Fibroblast of the conjunctiva (primary cell): Measurements from ENCODE around the gene KRT78.

ENCODE experiments used
- DNase-seq: peaks from one replicate; pipeline ENCODE4 v3.0.0-alpha.2; 2010; ENCODE audit warnings: low read depth

KRT78 gene

DNA sequence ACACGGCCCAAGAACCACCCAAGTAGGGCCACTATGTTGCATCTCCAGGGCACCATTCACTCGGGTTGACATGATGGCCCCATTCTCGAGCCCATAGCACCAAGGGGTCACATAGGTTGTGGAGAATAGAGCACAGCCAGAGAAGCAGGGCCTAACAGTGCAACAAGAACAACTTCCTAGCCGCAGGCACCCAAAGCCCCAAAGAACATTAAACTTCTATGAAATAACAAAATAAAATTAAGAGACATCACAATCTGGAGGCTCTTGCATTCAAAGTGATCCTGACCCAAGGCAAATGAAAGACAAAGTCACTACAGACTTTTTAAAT, 36.8 kb downstream of the KRT78 start:
- no peak for DNase-seq

GRCh38 chr12:52811191-52812072, 37.4 kb downstream of the KRT78 start:
- DNase-seq, result no peak

DNA sequence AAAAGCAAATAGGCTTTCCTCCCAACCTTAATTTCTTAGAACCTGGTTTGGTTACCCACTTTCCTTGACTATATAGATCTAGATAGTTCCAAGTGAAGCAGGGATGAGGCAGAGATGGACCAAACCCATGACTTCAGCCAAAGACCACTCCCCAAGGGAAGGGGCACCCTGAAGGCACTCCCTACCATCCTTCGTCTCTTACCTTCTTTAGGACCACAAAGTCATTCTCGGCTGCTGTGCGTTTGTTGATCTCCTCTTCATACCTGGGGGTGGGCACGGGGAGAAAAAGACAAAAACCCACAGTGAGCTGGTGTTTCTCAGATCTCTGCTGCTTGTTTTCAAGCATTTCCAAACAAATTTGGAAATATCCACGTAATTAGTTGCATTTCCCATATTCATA, 38.2 kb downstream of the KRT78 start:
- DNase-seq, result no peak

- DNase-seq, result no peak
Observed at GRCh38 chr12:52809166-52809565, 39.6 kb downstream of the KRT78 start.

DNA sequence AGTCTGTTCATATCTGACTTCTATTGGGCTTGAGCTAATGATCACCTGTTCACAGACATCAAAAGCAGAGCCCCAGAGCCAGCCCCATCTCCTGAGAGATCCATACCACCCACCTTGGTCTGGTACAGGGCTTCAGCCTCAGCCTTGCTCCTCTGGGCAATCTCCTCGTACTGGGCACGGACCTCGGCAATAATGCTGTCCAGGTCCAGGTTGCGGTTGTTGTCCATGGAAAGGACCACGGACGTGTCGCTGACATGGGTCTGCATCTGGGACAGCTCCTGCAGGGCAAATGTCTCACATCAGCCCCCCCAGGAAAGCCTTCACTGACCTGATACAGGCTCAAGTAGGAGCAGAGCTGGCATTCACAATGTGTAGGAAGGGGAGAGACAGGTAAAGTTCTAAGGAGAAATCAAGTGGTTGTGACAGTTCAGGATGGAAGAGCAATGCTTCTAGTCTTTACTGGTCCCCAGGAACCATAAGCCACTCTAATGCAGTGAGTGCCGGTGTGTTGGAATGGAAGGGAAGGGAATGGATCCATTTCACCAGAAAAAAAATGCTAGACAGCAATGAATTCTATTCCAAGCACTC, 40.1 kb downstream of the KRT78 start:
- DNase-seq, result no peak

DNA sequence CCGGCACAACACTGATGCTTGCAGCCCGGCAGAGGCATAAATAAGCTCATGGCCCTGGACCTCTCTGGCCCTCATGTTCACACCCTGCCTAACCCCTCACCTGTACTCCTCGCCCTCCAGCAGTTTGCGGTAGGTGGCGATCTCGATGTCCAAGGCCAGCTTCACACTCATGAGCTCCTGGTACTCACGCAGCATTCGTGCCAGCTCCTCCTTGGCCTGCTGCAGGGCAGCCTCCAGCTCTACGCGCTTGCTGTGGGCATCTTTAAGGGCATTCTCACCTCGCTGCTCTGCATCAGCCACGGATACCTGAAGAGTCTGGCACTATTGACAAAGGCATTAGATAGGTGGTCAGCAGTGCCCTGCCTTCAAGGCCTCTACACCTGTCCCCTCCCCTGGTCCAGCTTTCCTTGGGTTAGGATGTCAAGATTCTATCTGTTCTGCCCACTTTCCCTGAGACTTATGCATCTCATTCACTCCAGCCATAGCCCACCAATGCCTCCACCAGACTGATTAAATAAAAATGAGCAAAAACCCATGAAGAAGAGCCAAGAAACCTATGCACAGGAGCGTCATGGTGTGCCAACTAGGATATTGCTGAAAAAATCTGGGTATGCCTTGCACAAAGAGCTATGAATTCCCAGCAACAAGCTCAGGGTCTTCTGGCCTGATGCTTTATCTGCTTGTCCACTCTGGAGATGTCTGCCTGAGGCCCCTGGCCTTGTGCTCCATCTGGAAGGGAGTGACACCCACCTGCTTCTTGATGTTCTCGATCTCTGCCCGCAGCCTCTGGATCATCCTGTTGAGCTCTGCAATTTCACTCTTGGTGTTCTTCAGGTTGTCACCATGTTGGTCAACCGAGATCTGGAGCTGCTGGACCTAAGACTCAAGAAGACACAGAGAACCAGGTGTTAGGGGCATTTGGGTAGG, 41.0 kb downstream of the KRT78 start:
- DNase-seq, result no peak

DNA sequence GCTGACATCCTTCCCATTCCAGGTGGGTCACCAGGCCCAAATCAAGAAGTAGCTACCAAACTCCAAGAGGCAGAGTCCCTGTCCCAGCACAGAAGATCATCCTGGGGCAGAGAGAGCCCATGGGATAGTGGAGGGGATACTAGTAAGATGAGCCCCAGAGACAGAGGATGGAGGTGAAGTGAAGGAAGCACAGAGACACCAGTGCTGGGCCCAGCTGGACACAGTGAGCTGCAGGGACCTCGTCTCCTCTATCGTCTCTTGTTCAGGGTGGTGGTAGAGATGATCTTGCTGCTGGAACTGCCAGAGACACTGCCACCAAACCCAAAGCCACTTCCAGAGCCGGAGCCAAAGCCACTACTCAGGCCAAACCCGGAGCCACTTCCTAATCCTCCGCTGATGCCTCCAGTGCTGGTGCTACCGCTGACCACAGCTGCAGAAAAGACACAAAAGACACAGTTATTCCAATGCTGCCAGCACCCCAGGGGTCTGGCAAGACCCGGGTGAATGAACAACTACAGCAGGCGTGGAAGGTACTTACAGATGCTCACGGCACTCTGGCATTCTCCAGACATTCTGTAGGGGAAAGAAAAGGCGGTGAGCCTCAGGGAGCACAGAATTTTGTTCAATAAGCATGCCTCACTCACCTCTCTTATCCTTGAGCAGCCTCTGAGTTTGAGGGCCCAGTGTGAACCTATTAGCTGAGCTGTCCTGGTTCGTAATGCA, 41.8 kb downstream of the KRT78 start:
- DNase-seq, result no peak

- no peak for DNase-seq
Observed at GRCh38 chr12:52806169-52806811, 42.5 kb downstream of the KRT78 start.

GRCh38 chr12:52805739-52806138, 43.1 kb downstream of the KRT78 start:
- DNase-seq, result no peak

- DNase-seq, result no peak
Observed at GRCh38 chr12:52805000-52805399, 43.8 kb downstream of the KRT78 start.

- DNase-seq, result no peak
Observed at GRCh38 chr12:52802442-52802841, 46.4 kb downstream of the KRT78 start.

DNA sequence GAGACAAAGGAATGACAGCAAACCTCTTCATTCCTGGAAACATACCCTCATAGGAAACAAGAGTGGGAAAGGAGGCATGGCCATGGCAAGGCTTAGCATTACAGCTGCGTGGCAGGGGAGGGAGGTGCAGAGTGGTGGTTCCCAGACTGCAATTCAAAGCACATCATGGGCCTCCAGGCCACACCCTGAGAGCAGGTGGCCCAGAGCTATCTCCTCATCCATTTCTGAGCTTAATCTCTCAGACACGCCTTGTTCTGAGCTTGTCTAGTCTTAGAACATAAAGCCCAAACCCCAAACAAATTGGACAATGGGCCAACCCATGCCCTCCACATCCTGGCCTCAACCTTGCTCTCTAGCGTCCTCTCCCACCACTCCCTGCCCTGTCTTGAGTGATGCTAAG, 47.0 kb downstream of the KRT78 start:
- no peak for DNase-seq

DNA sequence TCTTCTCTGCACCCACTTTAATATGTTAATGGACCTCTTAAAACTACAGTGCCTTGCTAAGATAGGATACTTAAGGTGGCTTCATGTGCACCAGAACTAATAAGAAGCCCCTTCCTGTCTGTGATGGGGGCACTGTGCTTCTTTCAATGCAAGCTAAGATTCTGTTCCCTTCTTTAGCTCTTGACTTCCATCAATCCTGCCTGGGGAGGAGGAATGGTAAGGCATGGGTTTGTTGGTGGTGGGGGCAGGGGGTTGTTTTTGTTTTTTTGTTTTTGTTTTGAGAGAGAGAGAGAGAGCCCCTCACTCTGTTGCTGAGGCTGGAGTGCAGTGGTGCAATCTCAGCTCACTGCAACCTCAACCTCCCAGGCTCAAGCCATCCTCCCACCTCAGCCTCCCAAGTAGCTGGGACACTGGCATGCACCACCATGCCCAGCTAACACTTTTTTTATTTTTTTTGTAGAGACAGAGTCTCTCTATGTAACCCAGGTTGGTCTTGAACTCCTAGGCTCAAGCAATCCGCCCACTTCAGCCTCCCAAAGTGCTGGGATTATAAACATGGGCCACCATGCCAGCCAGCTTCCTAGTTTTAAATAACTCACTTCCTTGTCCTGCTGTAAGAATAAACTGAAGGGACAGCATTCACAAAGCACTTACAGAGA, 48.4 kb downstream of the KRT78 start:
- no peak for DNase-seq

DNA sequence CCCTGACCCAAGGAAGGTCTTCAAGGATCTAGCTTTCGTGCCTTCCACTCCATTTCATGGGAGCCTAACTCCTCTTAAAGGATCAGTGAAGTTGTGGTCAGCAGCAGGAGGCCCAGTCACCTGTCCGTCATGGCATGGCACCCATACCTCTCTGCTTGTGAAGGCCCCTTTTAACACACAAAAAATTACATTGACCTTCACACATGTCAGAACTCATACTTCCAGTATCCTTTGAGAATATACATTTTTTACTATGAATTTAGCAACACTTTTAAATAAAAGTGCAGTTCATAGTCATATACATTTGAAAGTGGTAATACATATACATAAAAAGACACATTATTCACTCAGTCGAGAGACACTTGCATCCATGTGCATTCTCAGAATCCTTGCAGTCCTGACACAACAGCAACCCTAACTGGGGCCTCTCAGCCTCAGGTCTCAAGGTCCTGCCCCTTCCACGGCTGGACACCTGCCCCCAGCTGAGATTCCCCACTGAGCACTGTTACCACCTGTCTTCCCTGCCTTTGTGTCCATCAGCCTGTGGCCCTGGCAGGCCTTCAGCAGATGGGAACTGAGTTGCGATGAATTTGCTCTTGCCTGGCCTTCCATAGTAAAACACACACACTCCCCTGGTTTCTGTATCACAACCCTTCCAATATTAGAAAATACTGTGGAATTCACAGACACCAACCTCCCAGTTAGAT, 49.1 kb downstream of the KRT78 start:
- no peak for DNase-seq

GRCh38 chr12:52798671-52799504, 49.9 kb downstream of the KRT78 start:
- DNase-seq, result no peak

DNA sequence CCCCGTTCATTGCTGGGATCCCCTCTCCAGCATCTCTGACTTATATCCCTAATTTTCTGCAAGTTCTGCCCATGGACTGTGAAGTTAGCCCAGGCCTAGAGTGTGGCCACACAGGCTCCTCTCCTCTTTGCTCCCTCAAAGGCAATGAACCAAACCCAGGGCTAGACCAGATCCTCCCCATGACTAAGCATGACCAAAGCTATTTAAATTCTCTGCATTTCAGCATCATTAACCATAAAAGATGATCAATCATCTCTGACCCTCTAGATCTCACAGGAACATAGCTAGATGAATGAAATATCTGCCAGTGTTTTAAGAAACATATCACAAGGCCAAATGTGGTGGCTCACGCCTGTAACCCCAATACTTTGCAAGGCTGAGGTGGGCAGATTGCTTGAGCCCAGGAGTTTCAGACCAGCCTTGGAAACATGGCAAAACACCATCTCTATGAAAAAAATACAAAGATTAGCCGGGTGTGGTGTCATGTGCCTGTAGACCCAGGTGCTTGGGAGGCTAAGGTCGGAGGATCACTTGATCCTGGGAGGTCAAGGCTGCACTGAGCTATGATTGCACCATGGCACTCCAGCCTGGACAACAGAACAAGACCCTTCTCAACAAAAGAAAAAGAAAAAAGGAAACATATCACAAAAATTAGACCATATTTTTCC, 50.7 kb downstream of the KRT78 start:
- no peak for DNase-seq

- no peak for DNase-seq
Observed at GRCh38 chr12:52797529-52797894, 51.3 kb downstream of the KRT78 start.

DNA sequence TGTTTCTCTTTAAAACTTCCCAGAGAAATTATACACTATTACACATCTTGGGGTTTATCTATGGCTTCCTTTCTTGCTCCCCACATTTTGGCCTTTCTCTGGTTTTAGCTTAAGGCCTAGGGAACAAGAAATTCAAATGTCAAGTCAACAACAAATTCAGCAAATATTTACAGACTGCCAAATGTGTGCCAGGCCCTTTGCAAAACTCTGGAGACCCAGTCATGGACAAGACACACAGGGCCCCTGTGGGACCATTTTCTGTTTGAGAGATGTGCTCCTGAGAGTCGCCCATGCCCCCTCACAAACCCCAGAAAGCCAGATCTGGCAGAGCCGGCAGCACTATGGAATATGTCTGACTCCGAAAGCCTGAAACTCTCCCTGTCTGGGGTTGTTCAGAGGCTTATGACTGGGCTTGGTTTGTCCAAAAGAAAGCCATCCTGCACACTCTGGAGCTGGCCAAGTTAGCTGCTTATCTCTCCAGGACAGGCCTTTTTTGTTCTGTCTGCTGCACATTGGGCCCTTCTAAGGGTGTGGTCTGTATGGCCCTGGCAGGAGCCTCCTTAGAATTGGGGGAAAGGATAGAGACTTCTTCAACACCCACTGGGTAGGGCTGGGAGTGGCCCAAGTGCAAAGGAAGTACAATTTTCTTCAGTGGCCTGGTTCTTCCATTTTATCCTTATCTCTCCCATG, 51.8 kb downstream of the KRT78 start:
- DNase-seq, result no peak
